Measurements from ENCODE around the gene EYA4. TPM values are rescaled to one million over a fixed set of nuclear protein-coding genes. Genes with fewer than 3 reads are reported as not detected.

EYA4 gene
- total and polyA plus RNA-seq, 8 donors = 0.03 to 16.3 (median 0.87) TPM; not detected in 1

DNA sequence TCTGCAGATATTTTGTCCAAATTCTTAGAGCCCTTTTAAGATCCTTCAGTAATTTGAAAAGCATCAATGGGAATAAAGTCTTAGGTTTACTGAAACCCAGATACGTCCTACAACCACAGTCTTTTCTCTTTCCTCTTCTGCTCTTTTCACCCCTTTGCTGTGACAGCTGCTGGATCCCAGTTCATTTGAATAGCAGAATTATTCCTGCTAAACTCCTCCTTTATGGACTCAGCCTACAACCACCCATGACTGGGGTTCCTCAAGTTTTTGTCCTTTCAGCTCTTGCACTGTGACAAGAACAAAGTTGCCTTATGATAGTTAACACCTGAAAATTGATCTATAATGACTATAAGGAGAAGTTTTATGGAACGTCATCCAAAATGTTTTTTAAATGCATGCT, 237.5 kb downstream of the EYA4 start:
- DNase-seq = no peak
- H3K9me3 ChIP-seq = no peaks in the 10 kb centered on the region
- 80 to 91% (median 85%) methylated on average over 2 of the region's 2 CpGs for WGBS, 5 donors
- H3K4me1 ChIP-seq = no peaks in the 10 kb centered on the region
- H3K36me3 ChIP-seq = no peaks in the 10 kb centered on the region
- H3K27ac ChIP-seq = no peak overlapping the region
- intact Hi-C loops (cut with DNase I; ENCODE audit: low total_unique reads) = no loop called here
- H3K4me3 ChIP-seq = no peak overlapping the region
- TF ChIP-seq EP300 (IDR thresholded peaks at IDR 0.05) (no peak), POLR2A (IDR thresholded peaks at IDR 0.05) (no peak), POLR2AphosphoS5 (IDR thresholded peaks at IDR 0.05) (no peak)
- TF ChIP-seq, protein P1, sequence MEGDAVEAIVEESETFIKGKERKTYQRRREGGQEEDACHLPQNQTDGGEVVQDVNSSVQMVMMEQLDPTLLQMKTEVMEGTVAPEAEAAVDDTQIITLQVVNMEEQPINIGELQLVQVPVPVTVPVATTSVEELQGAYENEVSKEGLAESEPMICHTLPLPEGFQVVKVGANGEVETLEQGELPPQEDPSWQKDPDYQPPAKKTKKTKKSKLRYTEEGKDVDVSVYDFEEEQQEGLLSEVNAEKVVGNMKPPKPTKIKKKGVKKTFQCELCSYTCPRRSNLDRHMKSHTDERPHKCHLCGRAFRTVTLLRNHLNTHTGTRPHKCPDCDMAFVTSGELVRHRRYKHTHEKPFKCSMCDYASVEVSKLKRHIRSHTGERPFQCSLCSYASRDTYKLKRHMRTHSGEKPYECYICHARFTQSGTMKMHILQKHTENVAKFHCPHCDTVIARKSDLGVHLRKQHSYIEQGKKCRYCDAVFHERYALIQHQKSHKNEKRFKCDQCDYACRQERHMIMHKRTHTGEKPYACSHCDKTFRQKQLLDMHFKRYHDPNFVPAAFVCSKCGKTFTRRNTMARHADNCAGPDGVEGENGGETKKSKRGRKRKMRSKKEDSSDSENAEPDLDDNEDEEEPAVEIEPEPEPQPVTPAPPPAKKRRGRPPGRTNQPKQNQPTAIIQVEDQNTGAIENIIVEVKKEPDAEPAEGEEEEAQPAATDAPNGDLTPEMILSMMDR (IDR thresholded peaks at IDR 0.05) = no peak
- H3K27me3 ChIP-seq = no peaks in the 10 kb centered on the region

DNA sequence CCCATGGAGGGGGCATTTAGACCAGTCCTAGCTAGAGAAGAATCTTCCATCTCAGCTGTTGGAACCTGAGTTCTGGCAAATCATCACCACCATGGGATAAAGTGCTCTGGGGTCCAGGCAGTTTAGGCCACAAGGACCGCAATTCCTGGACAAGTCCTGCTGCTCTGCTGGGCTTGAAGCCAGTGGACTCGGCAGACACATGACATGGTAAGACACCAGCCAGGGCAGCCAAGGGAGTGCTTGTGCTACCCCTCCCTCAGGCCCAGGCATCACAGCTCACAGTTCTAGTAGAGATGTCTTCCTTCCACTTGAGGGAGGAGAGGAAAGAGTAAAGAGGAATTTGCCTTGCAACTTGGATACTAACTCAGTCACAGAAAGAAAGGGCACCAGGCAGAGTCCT, 246.0 kb downstream of the EYA4 start:
- no peaks in the 10 kb centered on the region for H3K4me1 ChIP-seq
- WGBS, 5 donors = 75 to 100% (median 88%) methylated on average over 1 to 2 of the region's 2 CpGs

DNA sequence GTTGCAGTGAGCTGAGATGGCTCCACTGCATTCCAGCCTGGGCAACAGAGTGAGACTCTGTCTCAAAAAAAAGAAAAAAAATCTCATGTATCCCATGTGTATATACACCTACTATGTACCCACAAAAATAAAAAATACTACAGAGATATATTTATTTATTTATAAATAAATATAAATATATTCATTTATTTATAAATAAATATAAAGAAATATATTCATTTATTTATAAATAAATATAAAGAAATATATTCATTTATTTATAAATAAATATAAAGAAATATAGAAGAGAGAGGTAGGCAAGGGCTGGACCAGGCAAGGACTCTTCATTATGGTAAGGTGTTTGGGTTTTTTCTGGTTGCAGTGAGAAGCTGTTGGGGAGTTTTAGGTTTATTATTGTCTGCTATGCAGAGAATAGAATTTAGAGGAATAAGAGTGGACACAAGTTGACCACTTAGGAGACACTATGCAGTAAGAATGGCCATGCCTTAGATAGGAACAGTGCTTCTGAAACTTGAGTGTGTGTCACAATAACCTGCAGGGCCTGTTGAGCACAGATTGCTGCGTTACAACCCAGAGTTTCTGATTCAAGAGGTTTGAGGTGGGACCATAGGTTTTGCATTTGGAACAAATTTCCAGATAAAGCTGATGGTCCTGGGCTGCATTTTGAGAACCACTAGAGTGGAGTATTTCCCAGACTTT, 254.2 kb downstream of the EYA4 start:
- 87 to 100% (median 98%) methylated on average over 1 of the region's 1 CpG for WGBS, 5 donors
- no peak for DNase-seq
- Histone ChIP-seq H3K4me3 (no peak overlapping the region), H3K4me1 (no peaks in the 10 kb centered on the region), H3K36me3 (no peaks in the 10 kb centered on the region), H3K9me3 (no peaks in the 10 kb centered on the region), H3K27me3 (no peaks in the 10 kb centered on the region), H3K27ac (no peak overlapping the region)
- TF ChIP-seq, protein P1 (IDR thresholded peaks at IDR 0.05) = no peak
- TF ChIP-seq POLR2A (IDR thresholded peaks at IDR 0.05) (no peak), POLR2AphosphoS5 (IDR thresholded peaks at IDR 0.05) (no peak), EP300 (IDR thresholded peaks at IDR 0.05) (no peak)
- intact Hi-C loops (cut with DNase I; ENCODE audit: low total_unique reads) = no loop called here

More for the DNA sequence above, 246.0 kb downstream of the EYA4 start:
- Histone ChIP-seq H3K27me3 (no peaks in the 10 kb centered on the region), H3K4me3 (no peak overlapping the region), H3K9me3 (no peaks in the 10 kb centered on the region), H3K36me3 (no peaks in the 10 kb centered on the region), H3K27ac (no peak overlapping the region)
- TF ChIP-seq POLR2A (IDR thresholded peaks at IDR 0.05) (no peak), POLR2AphosphoS5 (IDR thresholded peaks at IDR 0.05) (no peak), EP300 (IDR thresholded peaks at IDR 0.05) (no peak)
- TF ChIP-seq, protein P1 (IDR thresholded peaks at IDR 0.05) = no peak
- intact Hi-C loops (cut with DNase I; ENCODE audit: low total_unique reads) = no loop called here
- no peak for DNase-seq

GRCh38 chr6:133499662-133500061, 258.5 kb downstream of the EYA4 start:
- Histone ChIP-seq H3K27me3 (no peaks in the 10 kb centered on the region), H3K36me3 (no peaks in the 10 kb centered on the region), H3K4me3 (no peak overlapping the region), H3K27ac (no peak overlapping the region), H3K9me3 (no peaks in the 10 kb centered on the region), H3K4me1 (peaks cover 6 to 21% (median 14%) of the 10 kb centered on the region in 4 donors)
- WGBS, 5 donors = 46 to 86% (median 67%) methylated on average over 3 of the region's 3 CpGs
- no peak for DNase-seq
- TF ChIP-seq POLR2AphosphoS5 (IDR thresholded peaks at IDR 0.05) (no peak), EP300 (IDR thresholded peaks at IDR 0.05) (no peak), POLR2A (IDR thresholded peaks at IDR 0.05) (no peak)
- TF ChIP-seq, protein P1 (IDR thresholded peaks at IDR 0.05) = no peak
- intact Hi-C loops (cut with DNase I; ENCODE audit: low total_unique reads) = no loop called here
